NCI-H69 (cell line): ENCODE results near the gene ABCC3.
"Not testable (repeated sequence)": the region's sequence is repeated elsewhere in the genome, so short reads cannot be mapped to it uniquely, and the experiment has no call there.

Experiments used
- DNase-seq: peaks from one replicate; lab custom pipeline; 2025; lab: John Stamatoyannopoulos, UW

The ABCC3 gene

DNA sequence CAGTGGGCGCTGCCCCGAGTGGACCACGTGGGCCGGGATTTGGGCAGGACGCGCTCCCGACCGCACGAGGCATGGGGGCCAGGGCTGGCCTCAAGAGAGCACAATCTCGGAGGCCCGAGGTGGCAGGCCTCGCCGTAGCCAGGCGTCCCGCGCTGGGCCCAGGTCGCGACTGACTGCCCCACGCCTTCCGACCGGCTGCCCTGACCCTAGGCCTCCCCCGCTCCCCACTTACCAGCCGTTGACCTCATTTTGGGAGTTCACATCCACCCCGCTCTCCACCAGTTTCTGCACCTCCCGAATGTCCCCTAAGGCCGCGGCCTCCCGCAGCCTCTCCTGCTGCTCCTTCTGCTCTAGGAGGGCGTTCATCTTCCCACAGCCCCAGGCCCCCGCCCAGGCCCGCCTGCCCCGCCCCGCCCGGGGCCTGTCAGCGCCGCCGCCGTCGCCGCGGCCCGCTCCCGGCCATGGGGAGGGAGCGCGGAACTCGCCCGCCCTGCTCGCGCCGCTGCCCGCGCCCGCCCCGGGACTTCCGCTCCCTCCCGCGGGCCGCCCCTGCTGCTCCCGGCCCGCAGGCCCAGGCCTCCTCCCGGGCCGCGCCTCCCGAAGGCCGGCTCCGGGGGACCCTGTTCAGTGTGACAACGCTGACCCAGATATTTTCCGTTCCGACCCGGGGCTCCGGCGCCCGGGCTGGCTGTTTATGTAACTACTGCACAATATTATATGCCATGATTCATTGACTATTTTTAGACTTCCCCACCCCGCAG lies 72.8 kb downstream of the ABCC3 start, which contains the start of gene ANKRD40:
TSS of gene ANKRD40 (minus strand) at position 626 of the 761 bp plus-strand sequence. CDS start at position 366, 260 bp downstream.
- DNase-seq, result peak; percentile 94

DNA sequence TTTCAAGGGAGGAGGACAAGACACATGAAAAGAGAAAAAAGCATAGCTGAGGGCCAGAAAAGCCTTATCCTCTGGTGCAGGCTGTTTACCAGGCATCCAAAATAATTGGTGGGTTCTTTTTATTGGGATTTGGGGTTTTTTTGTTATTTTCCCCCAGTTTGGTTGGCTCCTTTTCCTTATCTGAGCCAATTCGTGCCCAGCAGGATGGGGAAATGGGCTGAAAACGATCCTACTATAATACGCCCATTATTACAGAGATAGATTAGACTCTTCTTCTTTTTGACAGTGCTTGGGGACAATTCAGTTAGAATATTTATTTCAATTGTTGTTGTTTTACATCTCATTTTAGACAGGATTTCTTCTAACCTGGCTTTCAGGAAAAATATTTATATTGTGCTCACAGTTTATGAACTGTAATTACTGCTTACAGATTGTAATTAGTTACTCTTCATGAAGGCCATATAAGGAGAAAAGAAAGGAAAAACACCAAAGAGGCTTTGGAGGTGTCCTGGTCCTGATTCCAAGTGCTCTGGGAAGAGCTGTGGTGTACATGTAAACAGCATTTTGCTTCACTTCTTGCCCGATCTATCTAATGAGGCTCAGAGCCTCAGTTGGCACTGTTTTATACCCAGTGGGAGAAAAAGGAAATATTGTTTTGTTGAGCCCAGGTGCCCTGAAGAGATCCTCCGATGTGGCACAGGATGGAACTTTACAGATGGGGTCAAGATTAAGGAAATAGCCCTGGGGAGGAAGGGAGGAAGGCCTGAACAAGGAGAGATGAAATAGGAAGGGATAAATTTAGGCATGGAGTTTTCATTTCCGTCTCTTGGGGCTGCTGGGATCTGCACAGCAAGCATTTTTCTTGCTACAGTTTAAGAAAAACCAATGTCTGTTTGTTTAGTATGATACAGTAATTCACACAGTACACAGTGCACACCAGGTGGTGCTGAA lies 73.6 kb downstream of the ABCC3 start:
- DNase-seq, result peak; percentile 72

DNA sequence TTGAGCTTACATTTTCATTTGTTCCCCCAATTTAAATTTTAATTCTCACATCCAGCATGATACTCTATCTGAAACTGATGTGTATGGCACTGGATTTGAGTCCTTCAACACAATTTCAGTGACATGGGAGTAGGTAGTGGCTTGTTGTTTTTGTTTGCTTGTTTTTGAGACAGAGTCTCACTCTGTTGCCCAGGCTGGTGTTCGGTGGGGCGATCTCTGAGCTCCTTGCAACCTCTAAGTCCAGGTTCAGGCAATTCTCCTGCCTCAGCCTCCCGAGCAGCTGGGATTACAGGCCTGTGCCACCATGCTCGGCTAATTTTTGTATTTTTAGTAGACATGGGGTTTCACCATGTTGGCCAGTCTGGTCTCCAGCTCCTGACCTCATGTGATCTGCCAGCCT lies 74.4 kb downstream of the ABCC3 start:
- DNase-seq, result not testable (repeated sequence)

DNA sequence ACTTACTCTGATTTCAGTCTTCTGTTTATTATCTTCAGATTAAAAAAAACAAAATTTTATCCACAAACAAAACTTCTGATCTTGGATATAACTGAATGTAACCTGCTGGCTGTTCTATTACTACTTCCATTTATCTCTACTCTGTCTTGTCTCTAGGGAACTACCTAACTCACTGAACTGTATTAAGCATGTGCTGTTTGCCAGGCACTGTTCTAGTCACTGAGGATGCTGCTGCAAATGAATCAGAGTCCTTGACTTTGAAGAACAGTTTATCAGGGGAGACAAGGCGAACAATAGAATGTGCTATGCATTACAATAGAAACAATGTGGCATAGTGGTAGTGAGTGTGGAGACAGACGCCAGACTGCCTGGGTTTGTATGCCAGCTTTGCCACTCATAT lies 75.3 kb downstream of the ABCC3 start:
- DNase-seq, result no peak

DNA sequence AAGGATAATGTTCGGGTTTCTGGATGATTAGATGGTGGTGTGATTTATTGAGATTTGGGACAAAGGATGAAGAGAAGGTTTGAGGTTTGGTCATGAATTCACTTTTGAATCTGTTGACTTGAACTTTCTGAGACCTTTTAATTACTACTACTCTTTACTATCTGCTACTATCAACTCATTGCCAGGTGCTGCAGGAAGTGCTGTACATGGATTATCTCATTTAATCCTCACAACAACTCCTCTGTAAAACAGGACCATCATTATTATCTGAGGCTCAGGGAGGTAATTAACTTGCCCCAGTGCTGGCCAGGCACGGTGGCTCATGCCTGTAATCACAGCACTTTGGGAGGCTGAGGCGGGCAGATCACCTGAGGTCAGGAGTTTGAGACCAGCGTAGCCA lies 76.0 kb downstream of the ABCC3 start:
- no peak for DNase-seq

DNA sequence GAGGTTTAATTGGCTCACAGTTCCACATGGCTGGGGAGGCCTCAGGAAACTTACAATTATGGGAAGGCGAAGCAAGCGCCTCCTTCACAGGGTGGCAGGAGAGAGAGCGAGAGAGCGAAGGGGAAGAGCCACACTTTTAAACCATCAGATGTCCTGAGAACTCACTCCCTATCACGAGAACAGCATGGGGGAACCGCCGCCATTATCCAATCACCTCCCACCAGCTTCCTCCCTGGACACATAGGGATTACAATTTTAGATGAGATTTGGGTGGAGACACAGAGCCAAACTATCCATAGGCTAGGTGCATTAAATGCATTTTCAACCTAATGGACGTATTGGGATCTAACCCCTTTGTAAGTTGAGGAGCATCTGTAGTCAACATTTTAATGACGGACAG lies 78.0 kb downstream of the ABCC3 start:
- no peak for DNase-seq

DNA sequence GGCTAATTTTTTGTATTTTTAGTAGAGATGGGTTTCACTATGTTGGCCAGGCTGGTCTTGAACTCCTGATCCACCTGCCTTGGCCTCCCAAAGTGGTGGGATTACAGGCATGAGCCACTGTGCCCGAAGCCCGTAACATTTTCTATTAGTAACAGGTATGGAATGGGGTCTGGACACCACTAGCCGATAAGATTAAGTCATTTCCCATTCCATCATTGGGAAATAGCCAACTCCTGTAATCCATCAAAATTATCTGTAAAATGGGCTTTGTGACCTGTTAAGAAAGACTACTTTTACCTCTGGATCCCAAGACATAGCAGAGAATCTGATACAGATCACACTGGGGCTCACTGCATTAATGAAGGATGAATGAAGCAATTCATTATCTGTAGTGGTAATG lies 80.8 kb downstream of the ABCC3 start:
- no peak for DNase-seq

DNA sequence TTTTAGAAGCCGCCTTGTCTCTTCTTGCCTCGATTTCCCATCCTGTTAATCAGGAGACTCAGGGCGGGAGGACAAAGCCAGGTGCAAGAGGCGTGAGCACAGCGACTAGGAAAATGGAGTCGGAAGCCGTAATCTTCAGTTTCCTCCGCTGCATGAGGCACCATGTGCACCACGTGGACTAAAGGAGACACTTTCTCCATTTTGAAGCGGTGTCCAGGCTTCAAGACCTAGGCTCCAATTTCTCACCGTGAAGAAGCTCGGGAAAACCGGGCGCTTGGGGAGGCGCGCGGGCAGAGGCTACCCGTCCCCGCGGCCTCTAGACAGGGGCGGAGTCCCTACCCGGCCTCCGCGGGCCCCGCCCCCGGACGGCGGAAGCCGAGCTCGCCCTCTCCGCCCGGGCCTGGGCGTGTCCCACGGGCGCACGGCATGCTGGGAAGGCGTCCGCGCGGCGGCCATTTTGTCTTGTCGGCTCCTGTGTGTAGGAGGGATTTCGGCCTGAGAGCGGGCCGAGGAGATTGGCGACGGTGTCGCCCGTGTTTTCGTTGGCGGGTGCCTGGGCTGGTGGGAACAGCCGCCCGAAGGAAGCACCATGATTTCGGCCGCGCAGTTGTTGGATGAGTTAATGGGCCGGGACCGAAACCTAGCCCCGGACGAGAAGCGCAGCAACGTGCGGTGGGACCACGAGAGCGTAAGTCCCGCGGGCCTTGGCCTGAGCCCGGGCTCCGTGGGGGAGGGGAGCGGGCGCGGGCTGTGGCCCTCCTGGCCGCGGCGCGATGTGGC lies 84.7 kb downstream of the ABCC3 start, which contains the start of gene LUC7L3:
TSS of gene LUC7L3 (plus strand) at position 460 of the 780 bp plus-strand sequence. CDS start at position 590, 130 bp downstream.
- peak; percentile 98 for DNase-seq

DNA sequence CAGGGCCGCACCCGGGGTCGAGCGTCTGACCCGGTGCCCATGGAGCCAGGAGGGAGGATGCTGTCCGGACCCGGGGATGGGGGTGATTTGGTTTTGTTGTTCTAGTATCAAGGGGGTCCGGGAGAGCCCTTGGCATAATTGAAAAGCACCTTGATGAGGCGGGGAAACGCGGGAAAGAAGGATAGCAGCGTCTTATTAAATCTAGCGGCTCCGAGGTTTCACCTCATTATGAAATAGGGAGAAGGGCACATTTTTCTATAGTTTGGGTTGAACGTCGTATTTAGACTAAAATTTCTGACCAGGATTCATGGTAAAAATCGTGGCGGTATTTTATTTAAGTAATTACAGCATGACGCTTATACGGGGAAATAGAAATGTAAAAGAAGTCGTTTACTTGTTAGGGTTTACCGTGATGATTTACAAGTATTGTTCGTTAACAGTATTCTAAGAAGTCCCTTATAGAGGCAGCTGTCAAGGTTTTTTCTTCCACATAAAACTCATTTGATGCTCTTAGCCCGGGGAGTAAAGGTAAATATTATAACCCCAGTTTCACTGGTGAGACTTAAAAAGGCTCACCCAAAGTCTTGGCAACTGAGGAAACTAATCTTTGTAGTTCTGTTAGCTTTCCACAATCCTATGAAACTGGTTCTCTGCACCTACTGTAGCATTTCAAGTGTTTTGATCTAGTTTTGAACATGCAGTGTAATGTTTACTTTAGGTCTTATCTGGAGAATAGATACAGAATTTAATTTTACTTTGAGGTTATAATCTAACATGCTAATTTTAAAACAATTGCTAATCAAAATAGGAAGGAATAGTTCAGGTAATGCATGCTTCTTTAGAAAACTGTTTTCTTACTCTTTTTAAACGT lies 85.5 kb downstream of the ABCC3 start:
- peak; percentile 84 for DNase-seq

DNA sequence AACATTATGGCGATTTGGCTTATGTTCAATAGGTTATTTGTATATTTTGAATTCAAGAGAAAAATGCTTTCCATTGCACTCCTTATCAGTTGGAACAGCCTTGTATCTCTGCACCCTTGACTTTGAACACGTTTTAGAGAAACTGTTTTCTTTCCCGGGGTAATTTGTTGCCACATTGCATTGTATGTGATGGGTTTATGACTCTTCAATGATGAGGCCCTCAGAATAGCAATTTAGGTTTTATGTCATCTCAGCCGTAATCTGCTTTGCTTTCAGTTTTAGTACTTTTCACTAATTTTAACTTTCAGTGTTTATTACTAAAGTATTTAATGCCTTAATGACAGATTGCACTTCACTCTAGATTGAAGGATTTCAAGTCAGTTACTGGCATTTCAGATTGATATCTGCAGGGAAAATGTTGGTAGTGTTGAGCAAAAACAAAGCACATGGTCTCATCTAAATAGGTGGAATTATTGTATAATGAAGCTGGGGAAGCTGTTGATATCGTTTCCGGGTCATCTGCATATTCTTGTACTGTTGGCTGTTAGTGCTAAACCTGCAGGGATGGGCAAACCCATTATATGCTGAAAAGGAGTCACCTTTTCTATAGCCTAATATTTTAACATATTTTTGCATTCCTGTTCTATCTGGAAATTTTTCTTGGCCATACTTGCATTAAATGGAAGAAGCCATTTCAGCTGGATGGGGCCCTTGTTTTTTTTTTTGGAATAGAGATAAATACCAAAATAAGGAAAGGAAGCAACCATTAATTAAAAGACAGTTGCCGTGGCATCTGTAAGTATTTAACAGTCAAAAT lies 86.7 kb downstream of the ABCC3 start:
- DNase-seq, result peak; percentile 43

DNA sequence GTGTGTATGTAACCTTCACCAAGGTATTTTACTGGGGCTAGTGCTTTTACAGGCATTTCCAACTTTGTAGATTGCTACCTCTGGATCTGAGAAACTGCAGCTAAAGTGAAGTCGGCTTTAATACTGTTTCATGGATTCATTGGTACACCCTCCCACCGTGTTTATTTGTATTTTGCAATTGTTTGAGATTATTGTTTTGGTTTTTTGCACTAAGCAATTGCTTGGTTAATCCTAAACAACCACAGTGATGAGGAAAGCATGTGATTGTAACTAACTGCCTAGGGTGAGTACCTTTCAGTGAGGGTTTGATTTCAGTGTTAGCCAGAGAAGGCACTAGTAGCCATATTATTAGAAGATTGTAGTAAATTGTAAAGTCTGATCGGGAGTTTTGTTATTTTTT lies 88.1 kb downstream of the ABCC3 start:
- DNase-seq, result no peak

DNA sequence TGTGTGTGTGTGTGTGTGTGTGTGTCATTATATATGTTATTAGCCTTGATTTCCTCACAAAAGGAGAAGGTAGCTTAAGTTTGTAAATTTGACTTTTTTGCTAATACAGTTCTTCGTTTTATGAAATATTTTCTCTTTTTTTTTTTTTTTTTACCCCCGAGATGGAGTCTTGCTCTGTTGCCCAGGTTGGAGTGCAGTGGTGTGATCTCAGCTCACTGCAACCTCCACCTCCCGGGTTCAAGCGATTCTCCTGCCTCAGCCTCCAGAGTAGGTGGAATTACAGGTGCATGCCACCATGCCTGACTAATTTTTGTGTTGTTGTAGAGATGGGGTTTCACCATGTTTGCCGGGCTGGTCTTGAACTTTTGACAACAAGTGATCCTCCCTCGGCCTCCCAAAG lies 89.9 kb downstream of the ABCC3 start:
- not testable (repeated sequence) for DNase-seq

DNA sequence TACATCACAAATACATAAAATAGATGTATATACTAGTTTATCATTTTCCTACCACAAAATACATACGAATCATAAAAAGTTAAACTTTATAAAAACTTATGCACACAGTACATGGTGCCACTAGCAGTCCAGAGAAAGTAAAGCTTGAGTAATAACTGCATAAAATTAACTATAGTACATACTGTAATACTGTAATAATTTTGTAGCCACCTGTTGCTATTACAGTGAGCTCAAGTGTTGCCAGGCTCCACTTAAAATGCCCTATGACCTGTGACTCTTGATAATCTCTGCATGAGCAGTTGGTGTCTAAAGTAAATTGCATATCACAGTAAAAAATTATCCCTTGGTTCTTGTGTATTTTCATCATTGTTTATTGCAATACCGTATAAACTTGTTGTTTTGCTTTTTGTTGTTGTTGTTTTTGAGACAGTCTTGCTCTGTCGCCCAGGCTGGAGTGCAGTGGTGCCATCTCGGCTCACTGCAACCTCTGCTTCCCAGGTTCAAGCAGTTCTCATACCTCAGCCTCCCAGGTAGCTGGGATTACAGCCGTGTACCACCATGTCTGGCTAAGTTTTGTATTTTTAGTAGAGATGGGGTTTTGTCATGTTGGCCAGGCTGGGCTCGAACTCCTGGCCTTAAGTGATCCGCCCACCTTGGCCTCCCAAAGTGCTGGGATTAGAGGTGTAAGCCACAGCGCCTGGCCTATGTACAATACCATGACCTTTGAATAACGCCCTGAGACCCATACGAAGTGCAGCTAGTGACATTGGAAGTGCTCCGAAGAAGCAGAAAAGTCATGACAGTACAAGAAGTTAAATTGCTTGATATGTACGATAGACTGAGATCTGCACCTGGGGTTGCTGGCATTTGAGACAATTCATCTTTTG lies 91.3 kb downstream of the ABCC3 start:
- DNase-seq, result no peak

DNA sequence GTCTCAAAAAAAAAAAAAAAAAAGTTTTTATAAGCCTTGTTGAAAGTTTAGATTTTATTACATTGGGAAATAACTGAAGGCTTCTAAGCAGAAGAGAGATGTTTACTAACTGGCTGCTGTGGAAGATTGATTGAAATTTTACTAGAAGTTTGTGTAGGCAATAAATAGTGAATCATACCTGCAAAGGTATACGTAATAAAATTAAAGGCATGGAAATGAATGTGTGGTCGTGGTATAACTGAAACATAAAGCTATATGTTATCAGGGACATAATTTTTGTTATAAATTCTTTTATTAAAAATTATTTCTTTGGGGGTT lies 93.4 kb downstream of the ABCC3 start:
- no peak for DNase-seq

DNA sequence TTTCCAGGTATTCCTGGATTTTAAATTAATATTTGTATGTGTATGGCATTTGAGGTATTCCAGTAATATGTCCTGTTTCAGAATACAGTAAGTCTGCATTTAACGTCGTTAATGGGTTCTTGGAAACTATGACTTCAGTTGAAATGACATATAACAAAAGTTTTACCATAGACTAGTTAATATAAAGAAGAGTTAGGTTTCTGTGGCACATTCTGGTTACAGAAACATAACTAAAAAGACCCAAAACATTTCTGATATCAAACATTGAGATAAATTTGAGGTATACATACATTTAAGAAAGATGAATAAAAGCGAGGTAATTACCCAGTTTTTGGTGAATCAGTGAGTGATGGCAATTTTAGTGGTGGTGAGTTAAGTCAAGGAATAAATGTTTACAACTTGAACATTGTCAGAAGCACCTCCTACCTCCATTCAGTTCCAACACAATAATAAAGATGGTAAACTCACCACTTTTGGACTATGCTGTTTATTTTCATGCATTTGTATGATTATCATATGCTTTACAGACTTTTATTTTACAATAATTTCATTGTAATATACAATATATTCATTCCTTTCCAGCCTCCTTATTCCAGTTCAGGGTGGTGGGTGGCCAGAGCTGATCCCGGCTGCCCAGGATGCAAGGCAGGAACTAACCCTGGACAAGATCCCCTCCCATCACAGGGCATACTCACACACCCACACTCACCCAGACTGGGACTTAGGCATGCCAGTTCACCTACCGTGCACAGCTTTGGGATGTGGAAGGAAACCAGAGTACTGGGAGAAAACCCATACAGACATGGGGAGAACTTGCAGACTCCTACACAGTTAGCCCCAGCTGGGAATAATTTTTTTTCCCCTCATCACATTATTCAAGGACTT lies 94.4 kb downstream of the ABCC3 start:
- no peak for DNase-seq

DNA sequence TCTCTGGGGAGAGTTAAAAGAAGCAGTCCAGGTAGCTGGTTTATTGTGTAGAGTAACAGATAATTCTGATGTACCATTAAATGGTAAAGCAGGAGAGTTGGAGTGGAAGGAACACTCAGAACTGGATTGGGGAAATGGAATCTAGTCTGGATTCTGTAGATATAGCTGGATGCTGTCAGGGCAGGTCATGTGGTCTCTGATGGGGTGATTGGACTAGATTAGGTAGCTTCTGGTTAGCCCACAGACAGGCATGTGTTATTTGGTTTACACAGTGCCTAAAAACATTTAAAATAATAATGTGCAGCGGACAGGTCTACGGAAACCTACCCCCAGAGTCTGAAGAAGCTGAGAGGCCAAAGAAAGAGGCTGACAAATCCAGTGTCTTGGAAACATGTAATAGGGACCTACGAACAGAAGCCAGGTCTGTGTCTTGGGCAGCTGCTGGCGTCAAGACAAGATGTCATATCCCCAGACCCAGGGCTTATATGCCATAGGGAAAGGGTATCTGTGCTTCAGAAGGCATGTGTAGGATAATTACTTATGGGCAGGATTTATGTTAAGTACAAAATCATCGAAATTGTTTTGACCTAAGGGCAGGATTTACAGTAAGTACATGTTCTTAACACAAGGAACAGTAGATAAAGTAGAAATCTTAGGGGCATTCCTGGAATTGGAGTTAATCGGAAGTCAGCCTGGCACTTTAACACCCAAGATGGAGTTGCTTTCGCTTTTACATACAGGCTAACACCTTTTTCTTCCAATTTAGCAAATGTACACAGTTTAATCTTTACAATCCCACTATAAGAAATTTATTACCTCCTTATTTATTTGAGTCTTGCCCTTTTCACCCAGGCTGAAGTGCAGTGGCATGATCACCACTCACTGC lies 97.1 kb downstream of the ABCC3 start:
- DNase-seq, result no peak

DNA sequence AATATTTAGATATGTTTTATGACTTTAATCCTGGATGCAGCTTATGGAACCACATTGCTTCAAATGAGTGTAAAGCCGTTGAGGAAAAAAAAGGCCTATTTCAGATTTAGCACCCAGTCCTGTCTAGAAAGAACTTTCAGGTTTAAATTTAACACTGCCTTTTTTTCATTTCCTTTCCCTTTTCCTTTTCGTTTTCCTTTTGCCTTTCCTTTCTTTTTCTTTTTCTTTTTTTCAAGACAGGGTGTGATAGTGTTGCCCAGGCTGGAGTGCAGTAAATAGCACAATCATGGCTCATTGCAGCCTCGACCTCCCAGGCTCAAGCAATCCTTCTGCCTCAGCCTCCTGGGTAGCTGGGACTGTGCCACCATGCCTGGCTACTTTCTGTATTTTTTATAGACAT lies 100.6 kb downstream of the ABCC3 start:
- no peak for DNase-seq
